GM12874 (cell line): ENCODE measurements around the gene ZNF839.

Experiments used
- TF ChIP-seq, protein P1 (sequence below): IDR thresholded peaks from 2 replicates; pipeline ENCODE4 v1.5.1; 2011; ENCODE audit warnings: low read depth, mild to moderate bottlenecking, control low read depth, low read length, moderate library complexity; ENCODE audit not compliant: insufficient read depth

The ZNF839 gene

GRCh38 chr14:102316743-102317563 is 2.6 kb upstream of the ZNF839 start:
- TF ChIP-seq, protein P1, sequence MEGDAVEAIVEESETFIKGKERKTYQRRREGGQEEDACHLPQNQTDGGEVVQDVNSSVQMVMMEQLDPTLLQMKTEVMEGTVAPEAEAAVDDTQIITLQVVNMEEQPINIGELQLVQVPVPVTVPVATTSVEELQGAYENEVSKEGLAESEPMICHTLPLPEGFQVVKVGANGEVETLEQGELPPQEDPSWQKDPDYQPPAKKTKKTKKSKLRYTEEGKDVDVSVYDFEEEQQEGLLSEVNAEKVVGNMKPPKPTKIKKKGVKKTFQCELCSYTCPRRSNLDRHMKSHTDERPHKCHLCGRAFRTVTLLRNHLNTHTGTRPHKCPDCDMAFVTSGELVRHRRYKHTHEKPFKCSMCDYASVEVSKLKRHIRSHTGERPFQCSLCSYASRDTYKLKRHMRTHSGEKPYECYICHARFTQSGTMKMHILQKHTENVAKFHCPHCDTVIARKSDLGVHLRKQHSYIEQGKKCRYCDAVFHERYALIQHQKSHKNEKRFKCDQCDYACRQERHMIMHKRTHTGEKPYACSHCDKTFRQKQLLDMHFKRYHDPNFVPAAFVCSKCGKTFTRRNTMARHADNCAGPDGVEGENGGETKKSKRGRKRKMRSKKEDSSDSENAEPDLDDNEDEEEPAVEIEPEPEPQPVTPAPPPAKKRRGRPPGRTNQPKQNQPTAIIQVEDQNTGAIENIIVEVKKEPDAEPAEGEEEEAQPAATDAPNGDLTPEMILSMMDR = peak; percentile 81

- TF ChIP-seq, protein P1 = 0 out of 2 replicates have a peak, but pooled peaks have one; percentile 4
Measured at GRCh38 chr14:102317564-102318248, 1.8 kb upstream of the ZNF839 start.

DNA sequence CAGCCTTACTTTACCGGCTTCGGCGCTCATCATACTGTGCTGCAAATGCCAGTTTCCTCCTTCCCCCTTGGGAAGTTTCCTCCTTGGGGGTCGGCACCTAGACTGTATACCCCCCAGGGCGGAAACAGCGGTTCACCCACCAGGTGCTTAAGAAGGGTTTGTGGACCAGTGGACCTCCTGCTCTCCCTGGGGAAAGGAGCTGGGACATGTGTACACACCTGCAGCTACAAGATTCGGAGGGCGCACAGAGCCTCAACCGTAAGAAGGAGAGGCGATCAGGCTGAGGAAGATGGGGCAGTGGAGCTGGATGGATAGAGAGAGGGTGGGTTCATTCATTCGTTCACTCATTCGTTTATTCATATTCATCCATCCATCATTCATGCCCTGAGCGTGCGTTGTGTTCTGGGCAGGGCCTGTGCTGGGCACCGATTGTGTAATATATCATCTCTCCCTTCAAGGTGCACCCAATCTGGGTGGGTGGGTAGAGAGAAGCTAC is 717 bp upstream of the ZNF839 start:
- TF ChIP-seq, protein P1 = no peak

DNA sequence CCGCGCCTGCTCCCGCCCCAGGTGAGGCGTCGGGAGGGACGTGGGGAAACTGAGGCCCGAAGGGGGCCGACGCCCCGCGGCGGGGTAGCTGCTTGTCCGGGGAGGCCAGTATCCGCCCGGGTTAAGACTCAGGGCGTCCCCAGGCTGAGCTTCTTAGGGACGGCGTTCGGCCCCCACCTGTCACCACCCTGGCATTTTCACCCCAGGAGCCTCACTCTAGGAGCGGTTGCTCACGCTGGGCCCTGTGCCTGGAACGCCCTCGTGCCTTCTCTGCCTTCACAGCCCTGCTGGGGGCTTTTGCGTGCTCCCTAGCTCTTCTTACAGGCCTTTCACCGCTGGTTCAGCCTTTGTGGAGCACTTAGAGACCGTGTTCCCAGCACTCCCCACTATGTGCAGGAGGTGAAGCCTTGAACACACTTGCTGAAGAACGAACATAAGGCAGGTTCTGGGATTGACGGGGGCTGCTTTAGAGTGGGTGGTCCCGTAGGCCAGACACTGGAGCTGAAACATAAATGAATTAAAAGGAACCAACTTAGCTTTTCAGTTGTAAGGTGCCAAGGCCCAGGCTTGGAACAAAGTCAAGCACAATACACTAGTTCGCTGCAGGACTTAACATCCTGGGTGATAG is 601 bp downstream of the ZNF839 start:
- TF ChIP-seq, protein P1 = no peak

- TF ChIP-seq, protein P1 = no peak
Measured at GRCh38 chr14:102320671-102321455, 1.3 kb downstream of the ZNF839 start.

GRCh38 chr14:102321456-102322422 is 2.2 kb downstream of the ZNF839 start:
- TF ChIP-seq, protein P1 = no peak
